H1 (cell line): ENCODE results near the gene BNC2. TPM values are rescaled to one million over a fixed set of nuclear protein-coding genes. Genes with fewer than 3 reads are reported as not detected.
A peak's percentile ranks its signal among the peaks of the same experiment; 100 is the strongest.

Experiments
- CTCF ChIA-PET: fragments of 300-600 bp; sonication (Branson Sonifier 250); formaldehyde crosslinking; loops from one replicate; lab custom pipeline; 2021; ENCODE audit not compliant: partially characterized antibody; lab: Charles Lee
- POLR2A ChIA-PET: fragments of 300-600 bp; sonication (Branson Sonifier 250); formaldehyde crosslinking; loops from one replicate; lab custom pipeline; 2021; ENCODE audit warnings: inconsistent platforms; ENCODE audit not compliant: partially characterized antibody; lab: Charles Lee
- DNase-seq, 2 experiments: peaks; one replicate each; pipeline versions ENCODE4 v3.0.0 to v3.0.0-alpha.2; 2010 to 2022; ENCODE audit warnings: low spot score in 2 of 2, low read depth in 1 of 2, mixed read lengths in 1 of 2
- FAIRE-seq: peaks from 2 replicates; lab custom pipeline; 2011; peaks lifted over from hg19 to GRCh38; lab: Jason Lieb, UNC
- H2AFZ ChIP-seq: 2 replicates; pipeline ENCODE4 v1.8.1; 2012; ENCODE audit warnings: low read length, inconsistent platforms
- H2AK5ac ChIP-seq: 2 replicates; pipeline ENCODE4 v1.6.1; 2013; ENCODE audit warnings: low read depth, low read length
- H2BK120ac ChIP-seq: replicated peaks from 2 replicates; pipeline ENCODE3; 2013; ENCODE audit warnings: low read depth, low read length, inconsistent platforms
- H2BK12ac ChIP-seq: 2 replicates; pipeline ENCODE4 v1.6.1; 2013; ENCODE audit warnings: low read depth, low read length
- H2BK15ac ChIP-seq: 2 replicates; pipeline ENCODE4 v1.6.1; 2013; ENCODE audit warnings: low read length
- H2BK20ac ChIP-seq: 2 replicates; pipeline ENCODE4 v1.6.1; 2013; ENCODE audit warnings: low read length
- H2BK5ac ChIP-seq: 2 replicates; pipeline ENCODE4 v1.6.1; 2013; ENCODE audit warnings: low read depth, low read length
- H3K14ac ChIP-seq: 2 replicates; pipeline ENCODE4 v1.6.1; 2013; ENCODE audit warnings: inconsistent platforms; ENCODE audit not compliant: insufficient read length
- H3K18ac ChIP-seq: 2 replicates; pipeline ENCODE4 v1.6.1; 2013; ENCODE audit warnings: low read length; ENCODE audit errors: extremely low read depth
- H3K23ac ChIP-seq: 2 replicates; pipeline ENCODE4 v1.6.1; 2013; ENCODE audit warnings: inconsistent platforms; ENCODE audit not compliant: insufficient read length
- H3K23me2 ChIP-seq: 2 replicates; pipeline ENCODE4 v1.6.1; 2013; ENCODE audit warnings: low read depth, low read length
- H3K27ac ChIP-seq: 2 replicates; pipeline ENCODE4 v1.6.1; 2011; ENCODE audit warnings: low read depth, low read length, inconsistent platforms
- H3K27me3 ChIP-seq, 4 experiments: replicated peaks in 1 of 4; 1 replicate in 1 of 4; 2 replicates in 3 of 4; pipeline versions ENCODE4 v1.6.1 to v1.8.1; 2011 to 2013; ENCODE audit warnings: low read length in 3 of 4, mild to moderate bottlenecking in 3 of 4, inconsistent platforms in 2 of 4, mixed read lengths in 2 of 4, moderate library complexity in 1 of 4; ENCODE audit not compliant: control insufficient read depth in 3 of 4, insufficient read depth in 3 of 4; ENCODE audit errors: extremely low read depth in 1 of 4
- H3K36me3 ChIP-seq, 4 experiments: 2 replicates each; pipeline versions ENCODE4 v1.6.1 to v1.8.1; 2011 to 2013; ENCODE audit warnings: mild to moderate bottlenecking in 4 of 4, low read length in 3 of 4, moderate library complexity in 2 of 4, control low read depth in 1 of 4, inconsistent platforms in 1 of 4; ENCODE audit not compliant: insufficient read depth in 4 of 4, control insufficient read depth in 2 of 4
- H3K4ac ChIP-seq: replicated peaks from 2 replicates; pipeline ENCODE3; 2013; ENCODE audit warnings: low read length, low read depth, mixed read lengths, inconsistent platforms; ENCODE audit not compliant: insufficient read length
- H3K4me1 ChIP-seq, 4 experiments: replicated peaks in 1 of 4; 1 replicate in 1 of 4; 2 replicates in 3 of 4; pipeline versions ENCODE4 v1.6.1 to v1.8.1; 2011 to 2013; ENCODE audit warnings: low read length in 3 of 4, inconsistent platforms in 2 of 4, mixed read lengths in 1 of 4; ENCODE audit not compliant: insufficient read depth in 4 of 4, control insufficient read depth in 3 of 4
- H3K4me2 ChIP-seq, 2 experiments: 2 replicates each; pipeline versions ENCODE4 v1.6.1 to v1.8.1; 2011 to 2013; ENCODE audit warnings: low read depth in 2 of 2, low read length in 2 of 2, control low read depth in 1 of 2, inconsistent platforms in 1 of 2, mild to moderate bottlenecking in 1 of 2; ENCODE audit not compliant: insufficient read depth in 1 of 2
- H3K4me3 ChIP-seq, 4 experiments: fragments of 200-600, 300-600 bp in 1 of 4; sonication (generic), shearing (Covaris generic), sonication (Bioruptor Twin) in 1 of 4; 2 replicates each; pipeline versions ENCODE4 v1.5.1 to v1.8.1; 2011 to 2016; ENCODE audit warnings: low read length in 4 of 4, low read depth in 3 of 4, control low read depth in 2 of 4, inconsistent platforms in 2 of 4, mild to moderate bottlenecking in 2 of 4, mixed read lengths in 1 of 4, moderate library complexity in 1 of 4; ENCODE audit not compliant: insufficient read depth in 2 of 4; ENCODE audit errors: extremely low read depth in 1 of 4
- H3K56ac ChIP-seq: replicated peaks from 2 replicates; pipeline ENCODE3; 2013; ENCODE audit warnings: low read depth, mild to moderate bottlenecking, mixed read lengths, low read length, inconsistent platforms; ENCODE audit not compliant: insufficient read length
- H3K79me1 ChIP-seq: 2 replicates; pipeline ENCODE4 v1.6.1; 2013; ENCODE audit warnings: low read depth, low read length, control low read depth
- H3K79me2 ChIP-seq, 2 experiments: 2 replicates each; pipeline versions ENCODE4 v1.6.1 to v1.8.1; 2012 to 2013; ENCODE audit warnings: low read length in 2 of 2, mild to moderate bottlenecking in 2 of 2, inconsistent platforms in 1 of 2; ENCODE audit not compliant: insufficient read depth in 2 of 2, control insufficient read depth in 1 of 2
- H3K9ac ChIP-seq, 4 experiments: replicated peaks in 1 of 4; 1 replicate in 1 of 4; 2 replicates in 3 of 4; pipeline versions ENCODE4 v1.6.1 to v1.8.1; 2011 to 2013; ENCODE audit warnings: low read depth in 3 of 4, low read length in 3 of 4, control low read depth in 2 of 4, mild to moderate bottlenecking in 2 of 4, moderate library complexity in 2 of 4, inconsistent platforms in 1 of 4; ENCODE audit errors: extremely low read depth in 1 of 4
- H3K9me3 ChIP-seq, 2 experiments: 2 replicates each; pipeline versions ENCODE4 v1.6.1 to v1.8.1; 2012 to 2013; ENCODE audit warnings: mild to moderate bottlenecking in 2 of 2, moderate library complexity in 2 of 2, control low read depth in 1 of 2, inconsistent platforms in 1 of 2, low read depth in 1 of 2, low read length in 1 of 2, mixed read lengths in 1 of 2; ENCODE audit not compliant: insufficient read depth in 2 of 2
- H4K20me1 ChIP-seq, 2 experiments: replicated peaks in 1 of 2; 2 replicates each; pipeline versions ENCODE3 to v1.8.1; 2011 to 2013; ENCODE audit warnings: inconsistent platforms in 2 of 2, low read length in 2 of 2, mild to moderate bottlenecking in 1 of 2; ENCODE audit not compliant: insufficient read depth in 2 of 2, control insufficient read depth in 1 of 2
- H4K5ac ChIP-seq: 2 replicates; pipeline ENCODE4 v1.6.1; 2013; ENCODE audit warnings: low read length, low read depth, mixed read lengths, inconsistent platforms; ENCODE audit not compliant: insufficient read length
- H4K8ac ChIP-seq: 2 replicates; pipeline ENCODE4 v1.8.0; 2013; ENCODE audit warnings: mild to moderate bottlenecking, moderate library complexity, low read length, inconsistent platforms; ENCODE audit not compliant: insufficient read depth; ENCODE audit errors: extremely low read depth
- H4K91ac ChIP-seq: replicated peaks from 2 replicates; pipeline ENCODE3; 2013; ENCODE audit warnings: low read length, mixed read lengths, inconsistent platforms; ENCODE audit not compliant: insufficient read length
- KDM5A ChIP-seq: fragments of 200-600 bp; IDR thresholded peaks from 2 replicates; pipeline ENCODE4 v1.7.1; 2012; ENCODE audit warnings: mild to moderate bottlenecking, low read length, inconsistent platforms, mixed read lengths
- SRF ChIP-seq: IDR thresholded peaks from 2 replicates; pipeline ENCODE4 v1.6.1; 2011; ENCODE audit warnings: mild to moderate bottlenecking, low read depth, low read length, moderate library complexity
- WGBS, 2 experiments: shearing (Covaris generic) in 1 of 2; methylation state at CpG; one replicate each; pipeline versions ENCODE4 v1.1.6 to v1.1.7; 2013 to 2015; ENCODE audit warnings: low lambda C conversion rate in 2 of 2, mixed read lengths in 2 of 2, inconsistent platforms in 1 of 2, low coverage in 1 of 2, missing lambda C conversion rate in 1 of 2; ENCODE audit not compliant: insufficient replicate concordance in 2 of 2, insufficient coverage in 1 of 2, insufficient read length in 1 of 2; ENCODE audit errors: extremely low coverage in 1 of 2, missing lambda C conversion rate in 1 of 2; 5-methylcytosine and 5-hydroxymethylcytosine counted together
- polyA plus RNA-seq, 7 experiments: library from polyadenylated mRNA; depleted of rRNA in 3 of 7; stranded (reverse) in 5 of 7; unstranded in 2 of 7; fragments of >200 nt in 5 of 7; fragments of 200-250 nt in 2 of 7; gene quantifications; 1 replicate in 5 of 7; 2 replicates in 1 of 7; 4 replicates in 1 of 7; pipeline versions ENCODE4 v1.2.1 to v1.2.3, GENCODE V29; 2011 to 2013; ENCODE audit warnings: missing spikeins in 2 of 7, mixed read lengths in 2 of 7
- total RNA-seq: library from RNA; stranded (reverse); fragmentation: NEBNext Ultra II Directional; extraction: Animal tissue kit (Norgen Biotek cat#: 25700); gene quantifications from 2 replicates; pipeline ENCODE4 v1.2.1, GENCODE V29; 2021

The BNC2 gene
- total and polyA plus RNA-seq, 2 of the 8 experiments (the other 6 are each of a cell fraction or from before 2014, with no cell fraction given) = 16.0 to 26.8 TPM

- peaks cover 8 to 28% (median 18%) of the 10 kb centered on the region in 4 experiments for H3K4me1 ChIP-seq
- no peak overlapping the region for H3K27ac ChIP-seq
- no peak for FAIRE-seq
- H3K14ac ChIP-seq = no peak overlapping the region
- WGBS, 2 experiments = 81% methylated on average over 7 of the region's 7 CpGs; no CpG with 5 or more reads in 1 of the 2 experiments
- no peaks in the 10 kb centered on the region for H3K23me2 ChIP-seq
- H2BK120ac ChIP-seq = no peak overlapping the region
- H2BK15ac ChIP-seq = no peak overlapping the region
- TF ChIP-seq SRF (peak; percentile 92), KDM5A (no peak)
- no peak overlapping the region for H3K23ac ChIP-seq
- no peak overlapping the region for H3K9ac ChIP-seq
- no peak overlapping the region for H3K4me3 ChIP-seq
- H2AFZ ChIP-seq = no peak overlapping the region
- peaks cover 0 to 6% of the 10 kb centered on the region in 2 experiments; a peak in 2 of 4 replicates for H3K79me2 ChIP-seq
- ChIA-PET CTCF (interaction anchor here (1.5 to 2.0 kb wide), 3 partner anchors 9 to 221 kb away, joined by 3 to 7 read pairs (median 7); no protein-coding TSS in a partner anchor), POLR2A (interaction anchor here (0.6 kb wide), 1 partner anchor 20 kb away, joined by 3 read pairs; no protein-coding TSS in a partner anchor)
- H2BK12ac ChIP-seq = no peak overlapping the region
- DNase-seq = no peak
- no peaks in the 10 kb centered on the region for H3K9me3 ChIP-seq
- H4K20me1 ChIP-seq = no peaks in the 10 kb centered on the region
- no peak overlapping the region for H3K4me2 ChIP-seq
- no peak overlapping the region for H2BK20ac ChIP-seq
- no peak overlapping the region for H4K5ac ChIP-seq
- H4K91ac ChIP-seq = no peak overlapping the region
- H3K18ac ChIP-seq = no peak overlapping the region
- H3K79me1 ChIP-seq = no peaks in the 10 kb centered on the region
- H3K56ac ChIP-seq = no peak overlapping the region
- H2BK5ac ChIP-seq = no peak overlapping the region
- H4K8ac ChIP-seq = no peak overlapping the region
- H3K27me3 ChIP-seq = no peaks in the 10 kb centered on the region
- no peak overlapping the region for H3K4ac ChIP-seq
- no peaks in the 10 kb centered on the region for H3K36me3 ChIP-seq
- no peak overlapping the region for H2AK5ac ChIP-seq
Measured at GRCh38 chr9:16487915-16488314, 382.6 kb downstream of the BNC2 start.
